NK-92 (cell line): Measurements from ENCODE around the gene TPRG1.
A peak's percentile ranks its signal among the peaks of the same experiment; 100 is the strongest.
"Not testable (repeated sequence)": the region's sequence is repeated elsewhere in the genome, so short reads cannot be mapped to it uniquely, and the experiment has no call there.

Experiments
- DNase-seq: peaks from one replicate; lab custom pipeline; 2025; ENCODE audit not compliant: unreplicated experiment; lab: John Stamatoyannopoulos, UW

The TPRG1 gene

DNA sequence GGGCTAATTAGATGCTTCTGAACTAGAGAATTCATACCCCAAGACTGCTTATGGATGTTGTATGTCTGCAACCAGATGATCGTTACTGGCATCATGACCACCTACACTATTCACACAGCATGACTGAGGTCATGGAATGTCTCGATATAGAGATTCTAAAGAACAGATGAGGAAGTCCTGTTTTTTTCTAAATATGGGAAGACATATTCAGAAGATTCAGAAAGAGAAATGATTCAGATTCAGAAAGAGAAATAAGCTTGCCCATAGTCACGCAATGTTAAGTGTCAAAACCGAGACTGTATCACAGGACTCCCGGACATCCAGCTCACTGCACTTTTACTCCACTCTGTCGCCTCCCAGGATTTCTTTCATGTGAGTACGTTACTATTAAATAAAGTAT is 136.2 kb downstream of the TPRG1 start:
- DNase-seq = no peak

GRCh38 chr3:189308608-189309007 is 136.8 kb downstream of the TPRG1 start:
- DNase-seq = no peak

DNA sequence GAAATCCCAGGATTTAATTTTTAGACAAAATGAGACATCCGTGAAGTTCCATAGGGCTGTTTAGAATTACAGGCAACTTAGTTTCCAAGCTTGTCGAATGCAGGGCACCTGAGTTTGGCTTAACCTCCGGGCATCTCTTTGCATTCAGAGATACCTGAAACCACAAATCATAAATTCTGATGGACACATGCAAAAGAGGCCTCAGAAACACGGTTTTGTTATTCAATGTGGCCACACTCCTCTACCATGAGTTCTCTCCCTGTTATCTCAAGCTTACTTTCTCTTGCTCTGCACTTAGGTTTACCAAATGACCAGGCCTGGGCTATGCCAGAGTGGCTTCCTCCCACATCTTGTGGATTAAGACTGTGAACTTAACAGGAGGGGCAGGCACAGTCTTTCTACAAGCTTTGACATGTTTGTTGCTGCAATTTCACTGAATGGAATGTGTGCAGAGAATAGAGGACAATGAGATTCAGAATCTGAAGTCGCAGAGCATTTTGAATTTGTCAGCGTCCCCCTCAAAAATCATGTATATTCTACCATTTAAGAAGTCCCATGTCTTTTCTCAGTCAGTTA is 137.7 kb downstream of the TPRG1 start:
- DNase-seq = no peak

- DNase-seq = no peak
Observed at GRCh38 chr3:189311521-189311920, 139.8 kb downstream of the TPRG1 start.

GRCh38 chr3:189312866-189313265 is 141.1 kb downstream of the TPRG1 start:
- DNase-seq = no peak

DNA sequence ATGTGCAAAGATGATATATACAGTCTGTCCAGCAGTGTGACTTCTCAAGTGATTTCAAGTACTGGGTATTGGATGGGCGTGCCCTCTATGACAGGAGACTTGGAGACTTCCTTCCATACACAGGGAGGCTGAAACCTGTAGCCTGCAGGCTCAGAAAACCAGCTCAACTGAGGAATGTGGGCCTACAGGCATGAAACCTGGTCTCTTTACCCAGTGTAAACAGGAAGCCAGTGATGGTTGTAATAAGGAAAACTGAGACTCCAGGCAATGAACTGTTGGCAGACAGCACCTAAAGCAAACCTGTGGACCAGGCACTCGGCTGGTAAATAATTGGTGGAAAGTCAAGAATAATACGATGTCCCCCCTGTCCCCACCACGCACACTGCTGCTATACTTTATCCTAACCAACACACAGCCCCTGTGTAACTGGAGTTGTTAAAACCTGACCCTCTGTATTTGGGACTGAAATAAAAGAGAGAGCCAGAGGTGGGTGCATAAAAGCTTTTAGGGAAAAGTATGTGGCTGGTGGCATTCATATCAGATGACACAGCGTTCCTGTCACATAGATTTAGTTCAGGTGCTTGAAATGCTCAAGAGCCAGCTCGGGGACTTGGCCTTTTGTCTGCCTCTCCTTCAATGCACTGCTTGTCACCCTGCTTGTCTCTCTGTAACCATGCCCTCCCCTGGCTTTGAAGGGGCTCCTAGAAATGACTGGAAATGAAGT is 144.7 kb downstream of the TPRG1 start:
- DNase-seq = no peak

DNA sequence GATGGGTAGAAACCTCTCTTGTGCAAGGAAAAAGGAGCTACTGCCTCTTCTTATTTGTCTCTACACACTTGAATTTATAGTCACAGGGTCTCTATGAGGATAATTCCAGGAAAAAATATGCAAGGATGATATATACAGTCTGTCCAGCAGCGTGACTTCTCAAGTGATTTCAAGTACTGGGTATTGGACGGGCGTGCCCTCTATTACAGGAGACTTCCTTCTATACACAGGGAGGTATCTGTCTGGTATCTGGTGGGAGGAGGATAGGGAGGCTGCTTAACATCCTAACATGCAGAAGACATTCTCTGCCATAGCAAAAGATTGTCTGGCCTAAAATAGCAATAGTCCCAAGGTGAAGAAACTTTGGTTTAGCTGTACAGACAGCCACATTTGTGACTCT is 146.1 kb downstream of the TPRG1 start:
- DNase-seq = no peak

GRCh38 chr3:189320511-189320910 is 148.7 kb downstream of the TPRG1 start:
- no peak for DNase-seq

DNA sequence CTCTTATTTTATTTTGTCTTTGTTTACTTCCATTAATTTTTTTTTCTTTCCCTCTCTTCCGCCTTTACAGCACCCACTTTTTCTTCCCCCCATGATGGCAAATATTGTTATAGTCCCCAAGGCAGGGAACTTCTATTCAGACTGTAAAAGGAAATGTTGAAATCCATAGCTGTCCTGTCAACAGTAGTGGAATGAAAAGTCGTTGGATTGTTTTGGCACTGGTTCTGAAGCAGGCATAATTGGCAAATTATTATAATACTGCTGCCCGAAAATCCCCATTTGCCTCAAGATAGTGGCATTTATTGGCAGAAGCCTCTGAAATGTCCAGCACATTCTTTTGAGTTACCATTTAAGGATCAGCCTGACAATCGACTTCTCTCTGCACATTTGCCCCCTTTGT is 150.6 kb downstream of the TPRG1 start:
- DNase-seq = no peak

- peak; percentile 41 for DNase-seq
Observed at GRCh38 chr3:189324538-189325138, 152.9 kb downstream of the TPRG1 start.

DNA sequence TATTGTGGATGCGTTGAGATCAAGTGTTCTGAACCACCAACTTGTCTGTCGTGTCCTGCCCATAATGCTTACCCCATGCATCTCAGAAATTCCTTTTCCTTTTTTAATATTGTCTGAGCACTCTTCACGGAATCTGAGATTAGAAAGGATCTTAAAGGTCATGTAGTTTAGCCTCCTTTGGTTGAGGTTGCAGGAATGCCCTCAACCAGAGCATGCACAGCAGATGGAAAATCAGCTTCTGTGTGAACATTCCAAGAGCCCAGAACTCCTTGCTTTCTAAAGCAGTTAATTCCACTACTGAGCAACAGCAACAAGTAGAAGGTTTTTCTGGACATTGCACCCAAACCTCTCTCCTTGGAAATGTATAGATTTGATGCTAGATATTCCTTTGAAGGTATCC is 153.7 kb downstream of the TPRG1 start:
- no peak for DNase-seq

GRCh38 chr3:189329630-189330029 is 157.9 kb downstream of the TPRG1 start:
- not testable (repeated sequence) for DNase-seq

DNA sequence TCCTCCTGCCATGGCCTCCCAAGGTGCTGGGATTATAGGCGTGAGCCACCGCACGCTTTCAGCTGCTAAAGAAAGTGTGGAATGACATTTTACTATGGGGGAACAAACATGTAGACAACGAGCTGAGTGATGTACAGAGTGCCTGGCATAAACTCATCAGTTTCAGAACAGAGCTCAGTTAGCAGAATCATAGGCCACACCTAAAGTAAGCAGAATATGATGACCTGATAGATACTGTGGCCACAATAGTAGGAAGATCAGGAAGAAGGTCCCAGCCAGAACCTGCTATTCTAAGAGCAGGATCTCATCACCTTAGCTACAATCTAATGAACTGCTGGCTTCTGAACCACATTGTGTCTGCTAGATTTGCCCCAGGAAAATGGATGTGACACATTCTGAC is 158.3 kb downstream of the TPRG1 start:
- no peak for DNase-seq

DNA sequence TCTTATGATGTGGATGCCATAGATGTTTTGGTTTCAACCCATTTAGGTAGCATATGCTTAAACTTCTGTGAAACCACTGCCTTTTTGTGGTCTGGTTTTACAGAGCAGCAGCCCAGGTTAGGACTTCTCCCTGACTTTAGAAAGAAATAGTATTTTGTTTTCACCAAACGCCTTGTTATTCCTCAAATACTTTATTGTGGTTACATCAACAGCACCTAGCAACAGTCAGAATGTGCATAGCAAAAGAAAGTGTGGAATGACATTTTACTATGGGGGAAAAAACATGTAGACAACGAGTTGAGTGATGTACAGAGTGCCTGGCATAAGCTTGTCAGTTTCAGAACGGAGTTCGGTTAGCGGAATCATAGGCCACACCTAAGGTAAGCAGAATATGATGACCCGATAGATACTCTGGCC is 159.2 kb downstream of the TPRG1 start:
- DNase-seq = no peak

- DNase-seq = no peak
Observed at GRCh38 chr3:189334064-189334920, 162.5 kb downstream of the TPRG1 start.

GRCh38 chr3:189337673-189338091 is 165.9 kb downstream of the TPRG1 start:
- no peak for DNase-seq

- DNase-seq = no peak
Observed at GRCh38 chr3:189338366-189338765, 166.6 kb downstream of the TPRG1 start.

GRCh38 chr3:189339996-189340395 is 168.2 kb downstream of the TPRG1 start:
- no peak for DNase-seq

DNA sequence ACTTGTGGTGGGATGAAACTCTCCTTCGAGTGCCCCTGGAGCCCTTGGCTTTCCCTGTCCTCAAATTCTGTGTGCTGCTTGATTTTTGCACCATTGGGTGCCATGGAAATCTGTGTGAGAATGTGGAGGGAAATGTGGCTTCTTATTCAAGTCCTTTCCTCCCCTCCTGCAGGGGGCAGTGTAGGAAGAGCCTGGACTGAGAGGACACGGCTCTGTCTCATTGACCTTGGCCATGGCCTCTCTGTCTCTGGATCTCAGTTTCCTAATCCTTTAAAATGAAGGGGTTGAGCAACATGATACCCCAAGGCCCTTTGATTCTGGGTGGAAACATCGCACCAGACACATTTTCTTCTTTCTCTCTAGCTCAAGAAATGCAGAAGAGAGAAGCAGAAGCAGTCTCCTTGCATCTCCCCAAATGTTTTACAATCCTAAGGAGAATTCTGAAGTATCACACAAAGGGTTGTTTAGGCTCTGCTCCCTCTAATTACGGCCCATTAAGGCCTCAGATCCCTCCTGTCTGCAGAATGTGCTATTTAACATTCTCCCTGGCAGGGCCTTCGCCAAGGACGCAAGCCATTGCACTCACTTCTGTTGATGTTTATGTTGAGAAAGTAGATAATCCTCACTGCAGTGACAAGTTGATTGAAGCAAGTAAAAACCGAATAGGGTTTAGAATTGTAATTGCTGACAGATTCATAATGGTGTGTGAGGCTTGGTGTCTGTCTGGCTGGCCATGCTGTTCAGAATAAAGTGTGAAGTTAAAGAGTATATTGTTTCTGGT is 169.1 kb downstream of the TPRG1 start:
- no peak for DNase-seq

DNA sequence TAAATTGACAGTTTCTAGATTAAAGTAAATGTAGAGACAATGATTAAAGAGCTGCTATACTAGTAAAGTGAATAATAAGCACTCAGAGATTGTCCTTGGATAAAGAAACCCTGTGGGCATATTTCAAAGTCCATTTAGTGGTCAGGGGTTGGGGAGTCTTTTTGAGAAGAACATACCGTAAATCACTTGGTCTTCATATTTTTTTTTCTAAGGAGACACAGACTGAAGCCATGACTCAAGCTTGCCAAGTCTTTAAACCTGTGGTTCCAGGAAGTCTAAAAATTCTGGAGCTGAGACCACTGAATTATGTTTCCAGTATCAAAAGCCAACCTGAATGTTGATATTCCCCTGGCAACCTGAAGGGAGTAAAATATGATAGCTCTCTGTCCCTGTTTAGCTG is 171.0 kb downstream of the TPRG1 start:
- no peak for DNase-seq

- no peak for DNase-seq
Observed at GRCh38 chr3:189344996-189345395, 173.2 kb downstream of the TPRG1 start.
